Measurements from ENCODE around the gene LY86.

Gene LY86

DNA sequence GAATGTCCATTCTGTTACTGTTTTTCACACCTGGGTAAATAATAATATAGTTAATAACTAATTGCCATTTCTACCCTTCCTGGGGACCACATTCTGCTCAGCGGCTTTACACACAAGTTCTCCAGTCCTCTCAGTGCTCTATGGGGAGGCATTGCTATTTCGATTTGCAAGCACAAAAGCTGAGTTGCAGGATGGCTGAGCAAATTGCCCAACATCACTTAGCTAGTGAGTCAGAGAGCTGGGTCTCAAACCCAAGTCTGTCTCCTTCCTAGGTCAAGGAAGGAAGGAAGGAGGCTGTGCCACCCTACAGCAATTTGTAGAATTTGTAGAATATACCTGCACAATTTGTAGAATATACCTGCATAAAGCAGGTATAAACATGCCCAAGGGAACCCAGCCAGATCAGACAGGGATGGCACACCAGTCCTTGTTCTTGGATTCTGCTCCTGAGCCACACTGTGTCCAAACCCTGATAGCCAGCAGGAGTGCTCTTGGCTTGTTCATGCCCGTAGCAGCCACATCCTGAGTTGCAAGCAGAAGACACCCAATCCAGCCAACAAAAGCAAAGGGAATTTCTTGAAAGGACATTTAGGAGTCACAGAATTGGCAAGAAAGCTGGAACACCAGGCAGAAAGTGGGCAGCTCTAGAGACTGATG is 56.9 kb downstream of the LY86 start:
- no peak for TF ChIP-seq CTCF (conservative IDR thresholded peaks at IDR 0.05; ENCODE audit: low read depth, low read length)
- no peak overlapping the region for H3K4me3 ChIP-seq (ENCODE audit: low read length)
- DNase-seq (ENCODE audit: low read depth): no peak

- no peak for TF ChIP-seq CTCF (conservative IDR thresholded peaks at IDR 0.05; ENCODE audit: low read depth, low read length)
- H3K4me3 ChIP-seq (ENCODE audit: low read length): no peak overlapping the region
- DNase-seq (ENCODE audit: low read depth): no peak
Measured at GRCh38 chr6:6646384-6646783, 57.9 kb downstream of the LY86 start.

- H3K4me3 ChIP-seq (ENCODE audit: low read length): no peak overlapping the region
- DNase-seq (ENCODE audit: low read depth): no peak
- no peak for TF ChIP-seq CTCF (conservative IDR thresholded peaks at IDR 0.05; ENCODE audit: low read depth, low read length)
Measured at GRCh38 chr6:6646859-6647258, 58.3 kb downstream of the LY86 start.

DNA sequence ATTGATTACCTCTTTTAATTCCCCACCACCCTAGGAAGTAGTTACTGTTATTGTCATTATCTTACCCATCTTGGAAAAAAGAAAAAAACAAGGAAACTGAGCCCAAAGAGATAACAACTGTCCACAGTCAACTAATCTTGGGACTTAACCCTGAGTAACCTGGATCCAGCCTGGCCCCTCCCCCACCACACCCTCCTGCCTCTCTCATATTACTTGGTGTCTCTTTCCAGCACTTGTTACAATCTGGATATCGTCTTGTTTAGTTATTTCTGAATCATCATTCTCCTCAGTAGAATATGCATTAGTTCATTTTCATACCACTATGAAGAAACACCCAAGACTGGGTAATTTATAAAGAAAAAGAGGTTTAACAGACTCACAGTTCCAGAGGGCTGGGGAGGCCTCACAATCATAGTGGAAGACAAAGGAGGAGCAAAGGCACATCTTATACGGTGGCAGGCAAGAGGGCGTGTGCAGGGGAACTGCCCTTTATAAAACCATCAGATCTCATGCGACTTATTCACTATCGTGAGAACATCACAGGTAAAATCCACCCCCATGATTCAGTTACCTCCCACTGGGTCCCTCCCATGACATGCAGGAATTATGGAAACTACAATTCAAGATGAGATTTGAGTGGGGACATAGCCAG is 60.3 kb downstream of the LY86 start:
- TF ChIP-seq CTCF (conservative IDR thresholded peaks at IDR 0.05; ENCODE audit: low read depth, low read length): no peak
- no peak for DNase-seq (ENCODE audit: low read depth)
- H3K4me3 ChIP-seq (ENCODE audit: low read length): no peak overlapping the region

GRCh38 chr6:6649824-6650349 is 61.4 kb downstream of the LY86 start:
- H3K4me3 ChIP-seq (ENCODE audit: low read length): no peak overlapping the region
- DNase-seq (ENCODE audit: low read depth): no peak
- no peak for TF ChIP-seq CTCF (conservative IDR thresholded peaks at IDR 0.05; ENCODE audit: low read depth, low read length)

DNA sequence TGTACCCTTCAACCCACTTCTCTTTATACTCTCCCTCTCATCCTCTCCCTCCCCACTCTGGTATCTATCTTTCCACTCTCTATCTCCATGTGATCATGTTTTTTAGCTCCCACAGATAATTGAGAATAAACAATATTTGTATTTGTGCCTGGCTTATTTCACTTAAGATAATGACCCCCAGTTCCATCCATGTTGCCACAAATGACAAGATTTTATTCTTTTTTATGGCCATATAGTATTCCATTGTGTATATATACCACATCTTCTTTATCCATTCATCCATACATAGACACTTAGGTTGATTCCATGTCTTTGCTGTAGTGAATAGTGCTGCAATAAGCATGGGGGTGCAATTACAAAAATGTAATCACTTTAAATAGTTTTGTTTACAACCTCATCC is 62.3 kb downstream of the LY86 start:
- no peak for DNase-seq (ENCODE audit: low read depth)
- TF ChIP-seq CTCF (conservative IDR thresholded peaks at IDR 0.05; ENCODE audit: low read depth, low read length): no peak
- no peak overlapping the region for H3K4me3 ChIP-seq (ENCODE audit: low read length)

DNA sequence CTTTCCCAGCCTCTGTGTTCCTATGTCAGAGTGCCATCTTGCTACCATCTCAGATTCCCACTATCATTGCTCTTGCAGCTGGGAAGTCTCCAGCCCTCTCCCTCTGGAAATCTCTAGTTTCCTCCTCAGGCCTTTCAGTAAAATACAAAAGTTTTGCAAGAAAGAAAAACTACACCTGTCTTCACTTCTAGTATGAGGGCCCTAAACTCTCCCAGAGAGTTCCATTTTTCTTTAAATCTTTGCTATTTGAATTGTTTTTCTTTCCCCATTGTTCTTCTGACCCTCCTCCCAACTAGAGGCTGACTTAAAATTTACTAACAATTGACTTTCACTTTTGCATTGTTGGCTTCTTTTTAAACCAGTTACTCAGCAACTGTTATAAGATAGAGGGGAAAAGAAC is 62.8 kb downstream of the LY86 start:
- no peak for TF ChIP-seq CTCF (conservative IDR thresholded peaks at IDR 0.05; ENCODE audit: low read depth, low read length)
- H3K4me3 ChIP-seq (ENCODE audit: low read length): no peak overlapping the region
- DNase-seq (ENCODE audit: low read depth): no peak

Data from retinal pigment epithelial cell (primary cell).